ENCODE data around the gene MANSC4.

The MANSC4 gene

DNA sequence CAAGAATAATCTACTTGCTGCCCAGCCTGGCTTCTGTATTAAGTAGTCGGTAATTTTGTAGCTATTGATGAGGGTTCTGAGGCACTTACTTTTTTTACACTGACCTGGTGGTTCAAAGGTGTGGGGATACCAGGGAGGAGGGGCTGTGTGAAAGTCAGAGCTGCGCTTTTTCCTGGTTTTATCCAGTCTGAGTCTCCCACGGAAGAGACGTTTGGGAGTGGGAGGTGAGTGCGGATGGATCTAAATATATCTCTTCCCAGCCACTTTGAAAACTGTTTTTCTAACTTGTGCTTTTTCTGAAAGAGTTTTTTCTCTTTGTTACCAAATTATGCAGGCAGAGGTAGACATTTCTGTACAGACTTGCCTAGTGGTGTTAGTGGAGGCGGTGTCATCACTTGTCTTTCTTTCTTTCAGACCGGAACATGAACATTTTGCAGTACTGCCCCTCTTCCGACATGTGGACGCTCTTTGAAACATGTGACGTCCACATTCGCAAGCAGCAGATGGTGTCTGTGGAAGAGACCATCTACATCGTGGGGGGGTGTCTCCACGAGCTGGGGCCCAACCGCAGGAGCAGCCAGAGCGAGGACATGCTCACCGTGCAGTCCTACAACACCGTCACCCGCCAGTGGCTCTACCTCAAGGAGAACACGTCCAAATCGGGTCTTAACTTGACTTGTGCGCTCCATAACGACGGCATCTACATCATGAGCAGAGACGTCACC is 17.4 kb upstream of the MANSC4 start:
- DNase-seq = no peak

DNA sequence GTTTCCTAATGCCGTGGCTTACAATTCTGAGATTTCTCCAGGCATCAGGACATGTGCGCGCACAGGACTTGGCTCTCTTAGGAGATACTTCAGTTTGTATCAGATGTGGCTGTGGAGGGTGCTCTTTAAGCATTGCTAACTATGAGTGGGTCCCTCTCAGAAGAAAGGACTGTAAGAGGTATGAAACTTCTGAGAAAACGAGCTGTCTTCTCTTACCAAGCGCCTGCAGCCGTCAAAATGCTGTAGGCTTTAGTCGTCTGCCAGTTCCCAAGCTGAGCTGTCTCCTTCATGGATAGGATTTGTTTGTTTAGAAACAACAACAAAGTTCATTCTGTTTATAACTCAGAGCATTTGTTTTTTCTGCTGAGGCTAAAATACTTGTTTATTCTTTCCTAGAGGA is 16.1 kb upstream of the MANSC4 start:
- DNase-seq = no peak

DNA sequence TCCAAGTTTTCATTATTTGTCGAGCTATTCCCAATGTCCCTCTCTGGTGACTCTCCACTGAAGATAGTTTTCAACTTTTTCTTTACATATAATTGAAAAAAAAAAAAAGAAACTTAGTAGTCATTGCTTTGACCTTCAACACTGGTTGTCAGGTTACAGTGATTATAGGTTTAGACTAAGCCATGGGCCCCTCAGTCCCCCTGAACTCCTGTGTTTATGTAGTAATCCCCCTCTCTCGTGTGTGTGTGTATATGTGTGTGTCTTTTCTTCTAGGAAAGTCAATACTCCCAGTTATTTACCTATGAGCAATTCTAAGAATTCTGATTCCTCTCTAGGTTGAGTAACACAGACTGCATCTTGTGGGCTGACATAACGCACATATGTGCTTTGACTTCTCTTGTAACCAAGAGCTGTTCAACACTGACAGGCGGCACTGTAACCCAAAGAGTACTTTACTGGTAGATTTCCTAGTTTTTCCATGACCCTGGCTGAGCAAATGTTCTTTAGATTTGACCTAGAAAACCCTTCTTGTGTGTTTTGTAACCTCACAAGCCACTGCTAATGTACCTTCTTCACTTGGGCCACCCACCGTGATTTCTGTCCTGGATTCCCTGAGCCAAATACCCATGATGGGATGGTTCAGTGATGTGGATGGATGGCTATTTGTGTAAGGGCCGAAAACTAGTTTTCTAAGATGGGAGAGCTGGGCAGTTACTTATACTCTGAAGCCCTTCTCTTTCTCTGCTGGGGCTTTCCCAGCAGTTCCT is 15.0 kb upstream of the MANSC4 start:
- no peak for DNase-seq

DNA sequence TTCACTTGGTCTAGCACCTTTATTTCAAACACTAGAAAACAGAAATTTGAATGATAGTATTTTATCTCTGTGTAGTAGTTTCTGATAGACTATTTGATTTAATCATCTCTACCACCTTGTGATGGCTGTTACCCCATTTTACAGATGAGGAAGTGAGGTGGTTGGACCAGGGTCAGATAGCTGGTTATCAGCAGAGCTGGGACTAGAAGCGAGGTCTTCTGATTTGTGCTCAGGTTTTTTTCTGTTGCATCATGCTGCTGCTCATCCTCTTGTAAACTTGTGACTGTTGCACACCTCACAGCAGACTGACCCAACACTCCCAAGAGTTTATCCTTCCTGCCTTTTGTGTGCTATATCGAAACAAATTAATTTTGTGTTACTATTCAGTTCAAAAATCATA is 10.1 kb upstream of the MANSC4 start:
- no peak for DNase-seq

DNA sequence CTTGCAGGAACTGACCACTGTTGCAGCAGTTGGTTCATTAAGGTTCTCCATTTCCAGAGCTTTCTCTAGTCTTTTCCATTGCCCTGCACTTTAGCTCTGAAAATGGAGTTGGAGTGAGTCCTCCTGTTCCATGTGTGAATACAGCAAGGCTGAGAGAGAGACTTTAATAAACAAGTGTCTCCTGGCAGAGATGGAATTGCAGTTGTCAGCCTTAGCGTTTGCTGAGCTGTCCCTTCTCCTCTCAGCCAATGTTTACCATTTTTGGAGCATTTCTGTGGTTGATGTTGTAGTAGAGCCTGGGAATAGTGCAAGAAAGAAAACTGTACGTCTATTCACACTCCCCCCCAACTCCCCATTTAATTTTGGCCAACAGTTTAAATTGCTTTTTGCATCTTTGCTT is 7.5 kb upstream of the MANSC4 start:
- DNase-seq = no peak

DNA sequence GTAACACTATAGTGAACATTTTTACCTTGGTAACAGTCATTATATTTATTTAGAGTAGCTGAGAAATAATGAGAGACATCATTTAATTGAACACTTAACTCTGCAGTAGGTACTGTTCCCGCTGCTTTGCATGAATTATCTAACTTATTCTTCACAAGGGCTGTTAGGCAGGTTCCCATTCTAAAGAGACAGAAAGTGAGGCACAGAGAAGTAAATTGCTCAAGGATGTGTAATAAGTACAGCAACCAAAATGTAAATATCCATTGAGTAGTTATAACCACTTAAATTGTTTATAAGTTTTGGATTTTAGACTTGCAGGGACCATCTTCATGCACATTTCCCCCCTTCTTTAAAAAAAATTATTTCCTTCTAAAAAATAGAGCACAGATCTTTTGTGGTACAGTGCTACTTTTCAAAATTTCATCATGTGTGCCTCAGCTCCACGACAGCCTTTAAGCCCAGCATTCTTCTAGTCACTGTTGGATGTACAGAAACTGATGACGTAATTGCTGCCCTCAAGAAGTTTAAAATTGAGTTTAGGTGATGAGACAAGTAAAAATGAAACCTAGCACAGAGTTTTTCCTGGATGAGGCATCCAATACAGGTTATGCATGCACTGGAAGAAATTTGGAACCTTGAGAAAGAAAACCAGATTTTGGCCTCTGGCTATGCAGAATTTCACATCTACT is 6.0 kb upstream of the MANSC4 start:
- DNase-seq = no peak

DNA sequence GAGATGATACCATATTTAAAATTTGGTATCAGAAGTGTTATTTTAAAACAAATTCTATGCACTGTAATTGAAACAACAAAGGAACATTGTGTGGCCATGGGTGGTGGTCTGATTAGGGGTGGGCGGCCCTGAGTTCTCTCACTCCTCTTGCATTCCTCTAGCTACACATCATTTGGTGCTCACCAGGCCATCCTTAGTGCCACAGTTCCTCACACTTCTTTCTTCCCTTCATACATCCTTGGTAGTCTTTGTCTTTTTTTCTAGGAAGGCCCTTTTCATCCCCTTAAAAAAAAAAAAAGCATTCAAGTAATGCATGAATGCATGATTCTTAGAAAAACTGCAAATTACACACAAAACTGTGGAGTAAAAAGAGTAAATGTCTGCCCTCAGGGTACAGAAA is 2.4 kb upstream of the MANSC4 start:
- no peak for DNase-seq

DNA sequence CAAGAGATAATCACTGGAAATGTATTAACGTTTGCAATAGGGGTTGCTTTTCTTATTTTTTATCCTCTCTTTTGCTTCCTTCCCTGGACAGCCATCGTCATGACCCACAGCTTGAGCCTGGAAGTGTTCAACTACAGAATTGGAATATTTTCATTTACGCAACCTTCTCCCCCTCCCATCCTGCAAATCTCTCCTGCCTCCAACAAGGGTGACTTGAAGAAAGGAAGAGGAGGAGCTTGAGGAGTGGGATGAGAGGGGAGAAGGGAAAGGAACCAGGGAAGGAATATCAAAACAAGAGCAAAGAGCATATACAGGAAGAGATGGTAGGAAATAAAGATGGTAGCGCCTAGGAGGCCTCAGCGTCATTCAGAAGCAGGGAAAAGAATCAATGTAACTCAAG is 1.6 kb upstream of the MANSC4 start:
- DNase-seq = no peak

DNA sequence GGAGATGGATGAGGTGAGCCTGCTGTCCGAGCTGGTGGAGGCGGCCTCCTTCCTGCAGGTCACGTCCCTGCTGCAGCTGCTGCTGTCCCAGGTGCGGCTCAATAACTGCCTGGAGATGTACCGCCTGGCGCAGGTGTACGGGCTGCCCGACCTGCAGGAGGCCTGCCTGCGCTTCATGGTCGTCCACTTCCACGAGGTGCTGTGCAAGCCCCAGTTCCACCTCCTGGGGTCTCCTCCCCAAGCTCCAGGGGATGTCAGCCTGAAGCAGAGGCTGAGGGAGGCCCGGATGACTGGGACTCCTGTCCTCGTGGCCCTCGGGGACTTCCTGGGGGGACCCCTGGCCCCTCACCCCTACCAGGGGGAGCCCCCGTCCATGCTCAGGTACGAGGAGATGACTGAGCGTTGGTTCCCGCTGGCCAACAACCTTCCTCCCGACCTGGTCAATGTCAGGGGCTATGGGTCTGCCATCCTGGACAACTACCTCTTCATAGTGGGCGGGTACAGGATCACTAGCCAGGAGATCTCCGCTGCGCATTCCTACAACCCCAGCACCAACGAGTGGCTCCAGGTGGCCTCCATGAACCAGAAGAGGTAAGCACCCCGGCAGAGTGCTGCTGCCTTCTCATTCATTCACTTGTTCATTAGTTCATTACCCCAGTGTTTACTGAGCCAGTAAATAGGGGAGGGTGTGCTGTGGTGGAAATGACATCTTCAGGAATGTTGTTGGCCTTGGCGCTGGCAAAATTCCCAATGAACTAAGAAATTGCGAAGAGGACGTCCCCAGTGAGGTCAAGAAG is 774 bp upstream of the MANSC4 start:
- peak; percentile 19 for DNase-seq

DNA sequence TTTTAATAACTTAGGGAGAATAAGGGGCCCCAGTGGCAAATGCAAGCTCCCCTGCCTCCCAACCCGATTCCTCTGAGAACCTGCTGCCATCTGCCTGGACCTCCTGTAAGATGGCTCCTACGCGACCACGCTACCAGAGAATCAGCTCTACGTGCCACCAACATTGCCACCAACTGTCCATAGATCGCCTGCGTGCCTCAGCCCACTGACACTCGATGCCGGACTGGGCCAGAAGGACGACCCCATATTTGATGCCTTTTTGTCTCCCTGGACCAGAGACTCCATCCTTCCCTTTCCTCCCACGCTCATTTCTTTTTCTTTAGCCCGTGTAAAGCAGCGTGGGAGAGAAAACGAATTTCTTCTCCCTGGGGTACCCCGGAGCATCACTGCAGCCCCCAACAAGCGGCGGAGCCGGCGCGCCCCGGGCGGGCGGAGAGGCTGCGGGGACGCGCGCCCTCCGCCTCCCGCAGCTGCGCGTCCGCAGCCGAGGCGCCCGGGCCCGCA is 568 bp downstream of the MANSC4 start:
- DNase-seq = no peak

DNA sequence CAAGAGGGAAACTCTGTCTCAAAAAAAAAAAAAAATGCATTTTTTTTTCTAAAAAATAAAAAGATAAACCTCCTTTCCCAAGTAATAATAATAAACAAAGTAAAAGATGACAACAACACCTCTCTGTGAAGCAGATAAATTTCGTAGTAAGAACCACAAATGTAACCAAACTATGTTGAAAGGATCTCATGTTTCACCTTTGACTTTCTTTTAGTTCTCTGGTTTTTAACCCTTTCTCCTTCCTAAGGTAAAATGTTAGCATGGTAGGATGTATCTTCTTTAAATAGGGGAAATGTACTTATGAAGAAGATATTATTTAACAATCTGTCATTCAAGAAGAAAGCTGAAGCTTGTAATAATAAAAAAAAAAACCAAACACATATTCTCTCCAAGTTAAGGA is 1.8 kb downstream of the MANSC4 start:
- no peak for DNase-seq

DNA sequence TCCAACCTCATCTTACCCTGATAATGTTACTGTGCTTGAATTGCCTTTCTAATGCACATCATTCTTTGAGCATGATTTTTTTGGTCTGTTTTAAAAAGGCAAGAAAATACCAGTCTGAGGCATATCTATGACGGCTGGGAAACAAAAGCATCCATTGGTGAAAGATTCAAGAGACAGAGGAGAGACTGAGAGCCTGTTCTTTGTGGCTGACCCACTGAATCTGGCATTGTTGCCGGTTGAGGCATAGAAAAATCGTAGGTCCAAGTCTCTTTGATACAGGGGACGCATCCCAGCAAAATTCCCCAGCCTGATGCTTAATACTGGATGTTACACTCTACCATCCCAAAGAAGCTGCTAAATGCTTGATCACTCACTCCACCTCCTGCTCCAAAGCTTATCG is 2.9 kb downstream of the MANSC4 start:
- no peak for DNase-seq

DNA sequence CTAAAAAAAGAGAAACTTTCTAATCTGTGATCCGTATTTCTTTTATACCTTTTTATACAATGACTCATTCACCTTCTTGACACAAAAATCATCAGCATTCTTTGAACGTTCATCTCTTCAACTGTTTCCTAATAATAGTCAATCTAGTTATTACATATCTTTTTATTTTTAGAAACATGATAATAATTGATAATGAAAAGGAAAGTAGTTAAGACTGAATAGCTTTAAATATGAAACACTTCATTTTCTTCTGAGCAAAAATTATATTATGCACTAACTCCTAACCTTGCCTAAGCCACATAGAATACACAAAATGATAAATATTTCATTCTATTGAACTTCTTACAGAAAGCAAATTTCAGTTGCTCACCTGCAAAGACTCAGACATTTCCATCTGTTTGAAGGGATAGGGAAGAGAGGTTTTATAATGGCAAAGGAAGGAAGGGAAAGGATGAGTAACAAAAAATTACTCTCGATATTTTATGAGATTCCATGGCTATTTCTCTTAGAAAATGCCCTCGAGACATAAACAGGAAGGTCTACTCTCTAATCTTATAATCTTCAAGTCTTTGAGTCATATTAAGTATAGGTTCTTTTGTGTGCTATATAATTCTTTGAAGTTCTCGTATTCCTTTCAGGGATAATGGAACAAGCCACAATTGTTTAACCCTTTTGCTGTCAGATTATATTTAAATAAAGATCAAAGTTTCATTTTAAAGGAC is 7.5 kb downstream of the MANSC4 start:
- DNase-seq = no peak

DNA sequence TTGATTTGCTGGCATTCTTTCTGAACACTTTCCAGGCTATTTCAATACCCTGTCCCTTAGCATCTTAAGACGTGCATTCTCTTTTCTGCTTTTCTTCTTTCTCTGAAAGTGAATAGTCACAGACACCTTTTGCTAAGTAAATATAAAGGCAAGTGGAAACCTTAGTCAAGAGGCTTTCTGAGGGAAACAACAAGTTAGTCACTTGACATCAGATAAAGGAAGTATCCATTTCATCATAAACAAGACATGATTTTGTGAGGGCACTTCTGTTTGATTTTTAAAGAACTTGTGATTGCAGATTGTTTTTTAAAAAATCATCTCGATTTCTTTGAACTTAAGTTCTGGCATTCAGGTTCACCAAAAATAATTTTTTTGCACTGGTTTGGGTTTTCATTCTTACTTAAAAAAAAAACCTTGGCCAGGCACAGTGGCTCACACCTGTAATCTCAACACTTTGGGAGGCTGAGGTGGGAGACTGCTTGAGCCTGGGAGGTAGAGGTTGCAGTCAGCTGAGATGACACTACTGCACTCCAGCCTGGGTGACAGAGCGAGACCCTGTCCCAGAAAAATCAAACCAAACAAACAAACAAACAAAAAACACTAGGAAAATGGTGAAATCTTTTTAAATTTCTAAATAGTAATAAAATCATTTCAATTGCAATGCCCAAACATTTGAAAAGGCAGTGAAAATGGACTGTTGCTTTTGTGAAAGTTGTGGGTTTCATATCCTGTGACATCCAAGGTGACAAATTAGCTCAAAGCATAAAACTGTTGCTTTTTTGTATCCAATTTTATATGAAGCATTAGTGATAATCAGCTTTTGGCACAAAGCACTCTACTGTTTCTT is 8.3 kb downstream of the MANSC4 start:
- no peak for DNase-seq

DNA sequence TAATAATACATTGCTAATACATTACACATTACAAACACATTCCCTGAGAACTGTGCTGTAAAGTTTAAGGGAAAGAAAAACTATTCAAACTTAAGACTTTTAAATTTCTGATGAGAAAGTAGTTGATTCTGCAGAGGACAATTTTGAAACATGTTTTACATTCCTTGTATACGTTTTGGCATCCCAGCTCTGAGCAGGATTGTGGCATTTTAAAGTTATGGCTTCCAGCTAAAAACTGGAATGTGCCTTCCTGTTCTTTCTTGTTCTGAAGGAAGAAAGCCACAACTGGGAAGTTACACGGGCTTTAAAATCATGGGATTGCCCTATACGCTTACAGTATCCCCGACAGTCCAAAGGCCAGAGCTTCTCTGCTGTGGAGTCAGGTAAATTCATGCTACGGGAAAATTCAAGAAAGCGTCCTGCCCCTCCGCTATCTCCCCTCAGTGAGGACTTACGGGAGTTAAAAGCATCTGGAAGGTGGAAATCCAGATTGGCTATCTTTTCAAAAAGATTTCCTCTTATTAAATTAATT is 10.8 kb downstream of the MANSC4 start:
- no peak for DNase-seq

DNA sequence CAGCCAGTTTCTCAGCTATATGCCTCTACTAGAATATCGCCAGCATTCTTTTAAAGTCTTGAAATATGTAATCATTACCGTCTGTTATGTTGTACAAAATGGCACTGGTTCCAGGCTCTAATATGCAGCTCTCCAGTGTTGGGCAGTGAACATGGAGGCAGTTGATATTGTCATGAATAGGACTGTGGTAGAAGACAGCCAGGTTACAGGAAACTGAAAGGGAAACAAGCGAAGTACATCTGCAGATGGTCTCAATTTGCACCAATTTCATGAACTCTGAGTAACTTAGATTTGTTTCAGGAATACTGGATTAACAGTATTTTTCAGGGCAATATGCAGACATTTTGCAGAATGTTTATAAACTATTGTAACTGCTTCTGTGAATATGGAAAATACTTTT is 13.4 kb downstream of the MANSC4 start:
- no peak for DNase-seq

DNA sequence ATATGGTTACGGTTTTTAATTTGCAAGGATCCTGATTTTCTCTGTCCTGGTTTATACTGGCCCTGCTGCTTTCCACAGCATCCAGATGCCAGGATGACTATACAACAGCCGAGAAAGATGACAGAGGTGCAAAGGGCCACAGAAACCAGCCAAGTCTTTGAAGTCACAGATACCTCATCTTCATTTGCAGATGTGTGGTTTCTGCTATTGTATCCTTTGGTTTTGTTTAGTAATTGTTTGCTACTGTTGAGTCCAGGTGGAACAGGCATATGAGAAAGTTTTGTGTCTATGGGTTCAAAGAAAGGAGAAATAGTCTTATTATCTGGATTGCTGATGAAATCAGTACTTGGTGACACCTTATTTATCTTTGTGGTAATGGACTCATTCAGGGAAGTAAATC is 17.3 kb downstream of the MANSC4 start:
- DNase-seq = no peak

DNA sequence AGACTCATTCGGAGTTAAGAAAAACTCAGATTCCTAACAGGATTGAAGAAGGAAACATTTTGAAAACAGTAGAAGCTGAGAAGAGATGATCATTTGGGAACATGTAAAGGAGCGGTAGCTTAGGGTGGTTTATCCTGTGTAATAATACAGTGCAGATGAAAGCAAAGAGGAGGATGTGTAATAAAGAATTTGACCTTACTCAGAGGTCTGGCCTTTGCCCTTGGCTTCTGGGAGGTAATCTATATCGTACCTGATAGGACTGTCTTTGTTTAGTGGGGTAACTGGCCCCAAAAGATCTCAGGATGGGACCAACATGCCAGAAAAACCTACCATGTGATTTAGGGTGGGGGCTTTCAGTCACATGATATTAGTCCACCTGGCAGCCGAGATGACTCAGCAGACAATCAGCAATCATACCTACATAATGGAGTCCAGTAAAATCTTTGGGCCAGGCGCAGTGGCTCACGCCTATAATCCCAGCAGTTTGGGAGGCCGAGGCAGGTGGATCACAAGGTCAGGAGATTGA is 23.3 kb downstream of the MANSC4 start:
- no peak for DNase-seq

DNA sequence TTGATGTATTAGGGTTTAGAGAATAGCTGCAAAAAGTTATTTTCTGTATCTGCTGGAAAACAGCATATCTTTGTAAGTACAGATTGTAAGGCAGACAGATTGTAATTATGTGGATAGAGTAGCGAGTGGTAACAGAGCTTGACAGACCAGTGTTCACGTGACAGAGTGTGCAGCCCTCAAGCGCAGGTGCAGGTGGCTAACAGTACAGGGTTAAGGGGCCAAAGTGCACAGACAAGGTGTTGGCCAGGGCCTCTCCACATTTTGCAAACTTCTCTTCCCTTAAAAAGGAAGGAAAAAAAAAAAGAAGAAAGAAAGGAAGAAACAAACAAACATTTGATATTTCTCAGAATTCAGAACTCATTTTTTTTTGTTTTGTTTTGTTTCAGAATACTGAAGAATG is 25.2 kb downstream of the MANSC4 start:
- DNase-seq = no peak

DNA sequence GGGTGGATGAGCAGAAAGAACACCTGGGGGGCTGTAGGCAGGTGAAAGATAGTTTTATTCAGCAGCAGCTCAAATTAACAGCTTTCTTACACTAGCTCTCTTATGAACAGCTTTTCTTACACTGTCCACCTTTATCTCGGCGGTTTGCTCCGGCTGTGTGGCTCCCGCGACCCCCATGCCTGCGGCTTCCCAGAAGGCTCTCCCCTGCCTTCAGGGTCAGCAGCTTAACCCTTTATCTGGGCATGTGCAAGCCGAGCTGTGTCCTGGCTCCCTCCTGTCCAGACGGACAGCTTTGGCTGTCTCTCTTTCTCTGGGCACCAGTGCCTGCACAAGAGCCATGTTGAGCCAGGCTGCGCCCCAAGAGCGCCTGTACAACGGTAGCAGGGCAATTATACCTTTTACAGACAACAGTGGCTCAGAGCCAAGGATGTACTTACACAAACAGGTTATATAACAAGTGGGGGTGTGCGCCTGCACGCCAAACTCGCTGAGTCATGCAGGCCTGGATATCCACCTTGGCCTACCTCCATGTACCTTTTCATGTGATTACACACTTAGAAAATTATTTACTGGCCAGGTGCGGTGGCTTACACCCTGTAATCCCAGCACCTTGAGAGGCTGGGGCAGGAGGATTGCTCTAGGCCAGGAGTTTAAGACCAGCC is 28.5 kb downstream of the MANSC4 start:
- no peak for DNase-seq

All from CD4-positive, alpha-beta T cell treated with Interleukin-15 for 1 hour (primary cell).